Lower lobe of right lung (tissue), 2 donors: Measurements from ENCODE around the gene DENND1B. TPM values are rescaled to one million over a fixed set of nuclear protein-coding genes. Genes with fewer than 3 reads are reported as not detected.

Source experiments
- ATAC-seq, 2 donors: fragments of 200-7000 bp; cut with Tn5 transposase; one replicate each; pipeline ENCODE4 v1.9.1; 2020 to 2022; ENCODE audit warnings: mild to moderate bottlenecking in 2 of 2, moderate library complexity in 2 of 2
- DNase-seq: peaks from one replicate; pipeline ENCODE4 v3.0.0-alpha.2; 2020
- H3K27ac ChIP-seq: fragments of 200-600 bp; one replicate; pipeline ENCODE4 v1.8.0; 2022
- H3K27me3 ChIP-seq: fragments of 200-600 bp; one replicate; pipeline ENCODE4 v1.8.0; 2022; ENCODE audit warnings: low read depth
- H3K36me3 ChIP-seq: fragments of 200-600 bp; one replicate; pipeline ENCODE4 v1.8.0; 2022; ENCODE audit warnings: mild to moderate bottlenecking
- H3K4me1 ChIP-seq: fragments of 200-600 bp; one replicate; pipeline ENCODE4 v1.8.0; 2022
- H3K4me3 ChIP-seq: fragments of 200-600 bp; one replicate; pipeline ENCODE4 v1.8.0; 2022; ENCODE audit warnings: mild to moderate bottlenecking
- H3K9me3 ChIP-seq: fragments of 200-600 bp; one replicate; pipeline ENCODE4 v1.8.0; 2022
- CTCF ChIP-seq: fragments of 200-600 bp; IDR thresholded peaks from one replicate; pipeline ENCODE4 v1.8.0; 2022; ENCODE audit warnings: antibody characterized with exemption, mild to moderate bottlenecking
- intact Hi-C: fragments of 100-400 bp; cut with DNase I; formaldehyde crosslinking; loops from one replicate; pipeline ENCODE4 v1.11.0; 2022
- total RNA-seq: library from RNA; stranded (reverse); fragmentation: NEBNext Ultra II Directional; extraction: Animal tissue kit (Norgen Biotek cat#: 25700); gene quantifications from one replicate; pipeline ENCODE4 v1.2.1, GENCODE V29; 2021
- donor health status: DM: no; HTN: yes; CAD: no; lungs with severe emphysema.

DENND1B gene
- total RNA-seq, 1 donor from 2014 or later, result 25.6 TPM

- no peak overlapping the region for H3K27ac ChIP-seq
- H3K9me3 ChIP-seq, result no peaks in the 10 kb centered on the region
- H3K4me3 ChIP-seq, result no peak overlapping the region
- ATAC-seq (no peak), DNase-seq (no peak)
- TF ChIP-seq CTCF, result no peak
- intact Hi-C loops, result no loop called here
- no peaks in the 10 kb centered on the region for H3K36me3 ChIP-seq
- H3K4me1 ChIP-seq, result no peaks in the 10 kb centered on the region
- no peaks in the 10 kb centered on the region for H3K27me3 ChIP-seq
These were observed 222.0 kb downstream of the DENND1B start for GRCh38 chr1:197553281-197553680.

GRCh38 chr1:197546989-197547388 lies 228.3 kb downstream of the DENND1B start:
- no peaks in the 10 kb centered on the region for H3K36me3 ChIP-seq
- no peak for ATAC-seq
- no peaks in the 10 kb centered on the region for H3K27me3 ChIP-seq
- no peak for DNase-seq
- H3K9me3 ChIP-seq, result no peaks in the 10 kb centered on the region
- no peak for TF ChIP-seq CTCF
- intact Hi-C loops, result no loop called here
- no peak overlapping the region for H3K4me3 ChIP-seq
- no peak overlapping the region for H3K27ac ChIP-seq
- no peaks in the 10 kb centered on the region for H3K4me1 ChIP-seq

GRCh38 chr1:197544553-197544952 lies 230.7 kb downstream of the DENND1B start:
- DNase-seq, result no peak
- Histone ChIP-seq H3K36me3 (no peaks in the 10 kb centered on the region), H3K9me3 (no peaks in the 10 kb centered on the region), H3K4me3 (no peak overlapping the region), H3K27me3 (no peaks in the 10 kb centered on the region), H3K27ac (no peak overlapping the region), H3K4me1 (no peaks in the 10 kb centered on the region)
- TF ChIP-seq CTCF, result no peak
- intact Hi-C loops, result no loop called here
- no peak for ATAC-seq

GRCh38 chr1:197544130-197544529 lies 231.2 kb downstream of the DENND1B start:
- no peak for TF ChIP-seq CTCF
- Histone ChIP-seq H3K4me1 (no peaks in the 10 kb centered on the region), H3K27me3 (no peaks in the 10 kb centered on the region), H3K36me3 (peaks cover under 1% of the 10 kb centered on the region), H3K4me3 (no peak overlapping the region), H3K27ac (no peak overlapping the region), H3K9me3 (no peaks in the 10 kb centered on the region)
- ATAC-seq (no peak), DNase-seq (no peak)
- intact Hi-C loops, result no loop called here

- Histone ChIP-seq H3K36me3 (peaks cover 12% of the 10 kb centered on the region), H3K9me3 (no peaks in the 10 kb centered on the region), H3K27ac (no peak overlapping the region), H3K27me3 (no peaks in the 10 kb centered on the region), H3K4me3 (no peak overlapping the region), H3K4me1 (no peaks in the 10 kb centered on the region)
- no peak for TF ChIP-seq CTCF
- ATAC-seq (no peak), DNase-seq (no peak)
- intact Hi-C loops, result no loop called here
These were observed 233.9 kb downstream of the DENND1B start for GRCh38 chr1:197541411-197541810.
